NT2/D1 (cell line): ENCODE results near the gene BRDT.
A peak's percentile ranks its signal among the peaks of the same experiment; 100 is the strongest.

ENCODE experiments used
- DNase-seq: peaks from one replicate; pipeline ENCODE4 v3.0.0-alpha.2; 2011; ENCODE audit warnings: low read depth, low spot score
- H3K27me3 ChIP-seq: 2 replicates; pipeline ENCODE4 v1.6.0; 2011; ENCODE audit warnings: mild to moderate bottlenecking; ENCODE audit not compliant: insufficient read length, insufficient read depth
- H3K36me3 ChIP-seq: 2 replicates; pipeline ENCODE4 v1.6.1; 2011; ENCODE audit warnings: mild to moderate bottlenecking, low read length, mixed read lengths; ENCODE audit not compliant: insufficient read depth, insufficient read length
- H3K4me1 ChIP-seq: 2 replicates; pipeline ENCODE4 v1.5.1; 2011; ENCODE audit not compliant: insufficient read depth, insufficient read length
- H3K4me3 ChIP-seq: 2 replicates; pipeline ENCODE4 v1.5.1; 2011; ENCODE audit warnings: low read depth; ENCODE audit not compliant: insufficient read length
- H3K9ac ChIP-seq: 2 replicates; pipeline ENCODE4 v1.6.0; 2011; ENCODE audit warnings: low read depth; ENCODE audit not compliant: insufficient read length
- H3K9me3 ChIP-seq: 2 replicates; pipeline ENCODE4 v1.5.1; 2011; ENCODE audit warnings: mild to moderate bottlenecking, low read length; ENCODE audit not compliant: insufficient read depth
- SUZ12 ChIP-seq: IDR thresholded peaks from 2 replicates; pipeline ENCODE4 v1.6.1; 2011; ENCODE audit not compliant: insufficient read length, insufficient read depth; ENCODE audit errors: extremely low read depth
- YY1 ChIP-seq: IDR thresholded peaks from 2 replicates; pipeline ENCODE4 v1.6.1; 2011; ENCODE audit not compliant: insufficient read length, insufficient read depth
- ZNF274 ChIP-seq: IDR thresholded peaks from 2 replicates; pipeline ENCODE4 v1.6.1; 2011; ENCODE audit warnings: mild to moderate bottlenecking, low read depth, low read length

Gene BRDT

GRCh38 chr1:92026806-92027205 lies 77.6 kb downstream of the BRDT start:
- TF ChIP-seq ZNF274 (no peak), YY1 (no peak), SUZ12 (no peak)
- peaks cover 12% of the 10 kb centered on the region for H3K27me3 ChIP-seq
- H3K4me3 ChIP-seq, result no peak overlapping the region
- peaks cover 13% of the 10 kb centered on the region for H3K9me3 ChIP-seq
- H3K9ac ChIP-seq, result no peak overlapping the region
- no peaks in the 10 kb centered on the region for H3K36me3 ChIP-seq
- H3K4me1 ChIP-seq, result no peaks in the 10 kb centered on the region
- no peak for DNase-seq

GRCh38 chr1:92029241-92029922 lies 80.2 kb downstream of the BRDT start:
- Histone ChIP-seq H3K4me1 (no peaks in the 10 kb centered on the region), H3K36me3 (no peaks in the 10 kb centered on the region), H3K4me3 (peak overlapping the region; percentile 79), H3K9ac (peak overlapping the region; percentile 85), H3K27me3 (peaks cover 12% of the 10 kb centered on the region), H3K9me3 (peaks cover 9% of the 10 kb centered on the region)
- DNase-seq, result no peak
- TF ChIP-seq ZNF274, result no peak
- no peak for TF ChIP-seq SUZ12

GRCh38 chr1:92030656-92031107 lies 81.5 kb downstream of the BRDT start:
- Histone ChIP-seq H3K4me1 (no peaks in the 10 kb centered on the region), H3K4me3 (peak overlapping the region; percentile 79), H3K27me3 (peaks cover 12% of the 10 kb centered on the region), H3K36me3 (no peaks in the 10 kb centered on the region), H3K9me3 (peaks cover 8% of the 10 kb centered on the region; the same call in 1 of the 2 replicates), H3K9ac (peak overlapping the region; percentile 85)
- TF ChIP-seq SUZ12, result no peak
- no peak for TF ChIP-seq YY1
- no peak for TF ChIP-seq ZNF274
- no peak for DNase-seq

DNA sequence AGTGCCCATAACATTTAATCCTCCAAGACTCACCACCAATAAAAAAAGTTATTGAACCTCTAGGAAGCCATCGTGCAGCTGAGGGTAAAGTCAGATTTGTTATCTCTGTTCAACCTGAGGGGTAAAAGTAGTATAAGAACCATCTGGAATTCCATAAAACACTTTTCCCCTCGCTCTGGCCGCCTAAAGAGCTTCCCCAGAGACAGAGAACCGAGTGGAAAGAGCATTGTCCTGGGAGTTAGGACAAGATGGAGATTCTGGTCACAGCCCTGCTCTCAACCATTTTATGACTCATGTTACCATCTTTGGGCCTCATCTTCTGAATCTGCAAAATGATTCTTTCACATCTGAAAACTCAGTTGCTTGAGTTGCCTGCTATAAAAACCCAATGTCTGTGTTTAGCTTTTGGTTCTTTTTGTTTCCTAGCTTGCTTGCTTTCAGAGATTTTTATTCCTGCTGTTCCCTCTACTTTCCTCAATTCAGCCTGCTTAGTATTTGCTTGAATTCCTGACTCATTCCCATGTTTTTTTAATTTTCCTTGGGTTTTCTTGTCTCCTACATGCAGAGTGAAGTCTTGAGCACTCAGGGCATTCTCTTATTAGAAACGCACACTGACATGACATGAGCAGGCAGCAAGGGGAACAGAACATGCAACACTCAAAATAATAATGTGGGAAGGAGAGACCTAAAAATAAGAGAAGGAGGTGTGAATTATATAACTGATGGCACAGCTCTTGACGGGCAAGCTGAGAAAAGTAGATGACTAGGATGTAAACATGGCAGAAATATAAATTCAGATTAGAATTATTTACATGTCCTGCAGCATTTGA lies 82.3 kb downstream of the BRDT start:
- TF ChIP-seq ZNF274 (no peak), YY1 (no peak), SUZ12 (no peak)
- Histone ChIP-seq H3K9ac (no peak overlapping the region), H3K36me3 (no peaks in the 10 kb centered on the region), H3K4me3 (no peak overlapping the region), H3K27me3 (peaks cover 12% of the 10 kb centered on the region), H3K4me1 (no peaks in the 10 kb centered on the region), H3K9me3 (peaks cover 7% of the 10 kb centered on the region; the same call in 1 of the 2 replicates)
- DNase-seq, result no peak

- Histone ChIP-seq H3K9me3 (no peaks in the 10 kb centered on the region), H3K4me3 (no peak overlapping the region), H3K27me3 (no peaks in the 10 kb centered on the region), H3K9ac (no peak overlapping the region), H3K36me3 (no peaks in the 10 kb centered on the region), H3K4me1 (no peaks in the 10 kb centered on the region)
- TF ChIP-seq ZNF274 (no peak), YY1 (no peak), SUZ12 (no peak)
- DNase-seq, result no peak
Measured at GRCh38 chr1:92037400-92037799, 88.2 kb downstream of the BRDT start.

GRCh38 chr1:92038695-92039346 lies 89.6 kb downstream of the BRDT start:
- Histone ChIP-seq H3K27me3 (no peaks in the 10 kb centered on the region), H3K9me3 (no peaks in the 10 kb centered on the region), H3K4me3 (no peak overlapping the region), H3K4me1 (no peaks in the 10 kb centered on the region), H3K36me3 (no peaks in the 10 kb centered on the region), H3K9ac (no peak overlapping the region)
- TF ChIP-seq SUZ12 (no peak), YY1 (no peak)
- DNase-seq, result no peak

- Histone ChIP-seq H3K27me3 (no peaks in the 10 kb centered on the region), H3K4me3 (no peak overlapping the region), H3K9ac (no peak overlapping the region), H3K4me1 (no peaks in the 10 kb centered on the region), H3K36me3 (no peaks in the 10 kb centered on the region), H3K9me3 (no peaks in the 10 kb centered on the region)
- no peak for TF ChIP-seq SUZ12
- no peak for TF ChIP-seq ZNF274
- TF ChIP-seq YY1, result no peak
- no peak for DNase-seq
Measured at GRCh38 chr1:92040971-92041370, 91.8 kb downstream of the BRDT start.
